AG04450 (cell line): Measurements from ENCODE around the gene REM1. TPM values are rescaled to one million over a fixed set of nuclear protein-coding genes. Genes with fewer than 3 reads are reported as not detected.
A peak's percentile ranks its signal among the peaks of the same experiment; 100 is the strongest.

ENCODE experiments used
- CTCF ChIA-PET: fragments of 300-600, 350-600 bp; formaldehyde crosslinking; extraction: SDS; loops from one replicate; lab custom pipeline; 2022; ENCODE audit warnings: antibody characterized with exemption, inconsistent platforms; lab: Charles Lee
- POLR2A ChIA-PET: fragments of 350-600 bp; formaldehyde crosslinking; extraction: SDS; loops from one replicate; lab custom pipeline; 2021; ENCODE audit warnings: antibody characterized with exemption, inconsistent platforms; lab: Yijun Ruan, JAX
- DNase-seq: peaks from one replicate; pipeline ENCODE4 v3.0.0-alpha.2; 2011; ENCODE audit warnings: low read depth, low spot score
- H3K27ac ChIP-seq: one replicate; pipeline ENCODE4 v1.5.1; 2012; ENCODE audit warnings: low read depth, low read length, control low read depth
- H3K27me3 ChIP-seq: one replicate; pipeline ENCODE4 v1.6.0; 2012; ENCODE audit warnings: low read length; ENCODE audit not compliant: control insufficient read depth, insufficient read depth
- H3K4me3 ChIP-seq: 2 replicates; pipeline ENCODE4 v1.5.1; 2011; ENCODE audit warnings: mild to moderate bottlenecking, low read depth, low read length, control low read depth
- H3K9me3 ChIP-seq: 2 replicates; pipeline ENCODE4 v1.5.1; 2012; ENCODE audit warnings: low read length; ENCODE audit not compliant: control insufficient read depth, insufficient read depth
- CTCF ChIP-seq: IDR thresholded peaks from 2 replicates; pipeline ENCODE4 v1.5.1; 2011; ENCODE audit warnings: low read depth, low read length, control low read depth, inconsistent platforms
- polyA plus RNA-seq: library from polyadenylated mRNA; depleted of rRNA; stranded (reverse); fragments of >200 nt; gene quantifications from 2 replicates; pipeline ENCODE4 v1.2.3, GENCODE V29; 2011; rRNA removed

The REM1 gene
- polyA plus RNA-seq, 1 experiment, result not detected

GRCh38 chr20:31522731-31523130 lies 47.6 kb downstream of the REM1 start:
- Histone ChIP-seq H3K9me3 (no peaks in the 10 kb centered on the region), H3K27me3 (no peaks in the 10 kb centered on the region), H3K4me3 (no peak overlapping the region), H3K27ac (no peak overlapping the region)
- ChIA-PET CTCF (interaction anchor here (0.9 to 1.7 kb wide), 2 partner anchors 8 to 40 kb away, joined by 3 to 4 read pairs; partner anchors contain the start of gene HM13), POLR2A (interaction anchor here (0.6 kb wide), 1 partner anchor 21 kb away, joined by 3 read pairs; no protein-coding TSS in a partner anchor)
- TF ChIP-seq CTCF, result no peak
- DNase-seq, result no peak

- Histone ChIP-seq H3K27ac (peak overlapping the region; percentile 31), H3K9me3 (no peaks in the 10 kb centered on the region), H3K27me3 (no peaks in the 10 kb centered on the region), H3K4me3 (no peak overlapping the region)
- DNase-seq, result no peak
- POLR2A ChIA-PET, result interaction anchor here (0.6 kb wide), 2 partner anchors 12 to 20 kb away, joined by 3 to 6 read pairs; no protein-coding TSS in a partner anchor
- CTCF ChIA-PET, result interaction anchor here (1.7 kb wide), 1 partner anchor 39 kb away, joined by 4 read pairs; no protein-coding TSS in a partner anchor
- no peak for TF ChIP-seq CTCF
Observed at GRCh38 chr20:31523361-31524283, 48.5 kb downstream of the REM1 start.

GRCh38 chr20:31527266-31527665 lies 52.2 kb downstream of the REM1 start:
- Histone ChIP-seq H3K27ac (no peak overlapping the region), H3K9me3 (no peaks in the 10 kb centered on the region), H3K4me3 (no peak overlapping the region), H3K27me3 (no peaks in the 10 kb centered on the region)
- ChIA-PET POLR2A (no interaction called here), CTCF (interaction anchor here (1.1 kb wide), 1 partner anchor 13 kb away, joined by 4 read pairs; the partner anchor contains the start of gene HM13)
- no peak for TF ChIP-seq CTCF
- no peak for DNase-seq

Other genes starting within 250 kb of the REM1 start
- not detected in 2 replicates for gene DEFB115, start 217.6 kb upstream of the REM1 start, polyA plus RNA-seq
- gene DEFB116, start 166.7 kb upstream of the REM1 start, polyA plus RNA-seq, result not detected in 2 replicates
- not detected in 2 replicates for gene DEFB118, start 106.7 kb upstream of the REM1 start, polyA plus RNA-seq
- not detected in 2 replicates for gene DEFB119, start 84.7 kb upstream of the REM1 start, polyA plus RNA-seq
- gene DEFB121, start 69.1 kb upstream of the REM1 start, polyA plus RNA-seq, result not detected in 2 replicates
- not detected in 2 replicates for gene DEFB123, start 34.7 kb upstream of the REM1 start, polyA plus RNA-seq
- gene DEFB124, start 161 bp upstream of the REM1 start, polyA plus RNA-seq, result not detected in 2 replicates
- gene HM13, start 39.2 kb downstream of the REM1 start, polyA plus RNA-seq, result 167 and 203 TPM in 2 replicates
- gene ID1, start 130.0 kb downstream of the REM1 start, polyA plus RNA-seq, result 7.8 and 11.1 TPM in 2 replicates
- gene COX4I2, start 162.6 kb downstream of the REM1 start, polyA plus RNA-seq, result not detected in 2 replicates
- gene BCL2L1, start 247.6 kb downstream of the REM1 start, polyA plus RNA-seq, result 57.5 and 58.6 TPM in 2 replicates